ENCODE measurements around the gene CD300H.
A peak's percentile ranks its signal among the peaks of the same experiment; 100 is the strongest.

Gene CD300H

DNA sequence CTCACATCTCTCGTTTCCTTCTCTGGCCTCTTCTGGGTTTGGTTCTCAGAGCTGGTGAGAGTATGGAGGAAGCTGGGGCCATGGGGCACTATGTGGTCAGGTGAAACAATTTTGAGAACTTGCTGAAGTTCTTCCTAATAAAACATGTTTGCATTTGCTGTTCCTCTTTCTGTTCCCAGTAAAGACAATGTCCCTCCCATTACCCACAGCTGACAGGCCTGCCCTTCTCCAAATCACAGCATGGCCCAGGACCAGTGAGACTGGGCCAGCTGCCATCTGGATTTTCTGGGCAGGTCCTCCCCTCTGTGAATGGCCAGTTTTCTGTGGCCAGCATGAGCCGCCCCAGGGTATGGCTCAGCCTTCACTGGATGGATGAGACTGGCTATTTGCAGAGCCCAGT lies at the start of gene CD300H:
TSS of gene CD300H (minus strand) at position 113 of the 400 bp plus-strand sequence.
- DNase-seq (ENCODE audit: low spot score): no peak

DNA sequence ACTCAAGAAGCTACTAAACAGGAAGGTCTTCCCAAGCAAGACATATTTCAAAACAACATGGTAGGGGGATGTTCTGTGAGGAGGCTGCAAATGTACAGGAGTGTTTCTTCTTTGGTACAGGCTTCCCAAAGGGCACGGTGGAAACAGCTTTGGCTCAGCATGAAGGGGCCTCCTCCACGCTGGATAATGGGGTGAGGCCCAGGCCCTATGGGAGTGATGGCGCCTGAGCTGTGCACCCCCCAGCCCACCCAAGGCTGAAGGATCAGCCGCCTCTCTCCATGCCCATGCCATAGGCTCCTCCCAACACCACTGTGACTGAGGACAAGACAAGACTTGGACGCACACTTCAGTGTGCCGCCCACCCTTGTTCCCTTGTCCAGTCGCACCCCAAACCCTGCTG lies 49.4 kb upstream of the CD300H start:
- DNase-seq (ENCODE audit: low spot score): no peak

DNA sequence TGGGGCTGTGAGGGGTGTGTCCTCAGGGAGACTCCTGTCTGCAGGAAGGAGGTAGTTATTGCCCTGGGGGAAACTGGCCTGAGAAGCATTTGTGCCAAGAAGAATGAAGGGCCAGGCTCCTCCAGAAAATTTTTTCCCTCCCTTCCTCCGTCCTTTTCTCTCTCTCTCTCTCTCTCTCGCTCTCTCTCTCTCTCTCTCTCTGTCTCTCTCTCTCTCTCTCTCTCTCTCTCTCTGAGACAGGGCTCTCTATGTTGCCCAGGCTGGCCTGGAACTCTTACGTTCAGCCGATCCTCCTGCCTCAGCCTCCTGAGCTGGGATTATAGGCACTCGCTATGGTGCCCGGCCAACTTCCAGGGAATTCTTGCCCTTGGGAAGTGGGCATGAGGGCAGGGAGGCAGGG lies 44.7 kb upstream of the CD300H start:
- DNase-seq (ENCODE audit: low spot score): no peak

DNA sequence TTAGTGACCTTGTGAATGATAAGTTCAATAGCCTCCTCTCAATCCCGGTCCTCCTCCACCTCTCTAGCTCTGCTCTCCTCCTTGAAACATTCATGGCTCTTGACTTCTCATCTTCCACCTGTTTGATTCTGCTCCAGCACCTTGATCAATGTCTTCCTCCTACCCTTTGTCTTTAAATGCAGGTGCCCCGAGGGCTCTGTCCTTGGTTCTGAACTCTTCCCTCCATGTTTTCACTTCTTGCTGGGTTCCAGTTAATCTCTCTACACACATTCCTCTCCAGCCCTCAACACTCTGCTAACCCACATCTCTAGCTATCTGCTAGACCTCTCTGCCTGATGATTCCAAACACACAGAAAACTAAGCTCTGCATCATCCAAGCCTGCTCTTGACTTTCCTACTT lies 42.8 kb upstream of the CD300H start:
- no peak for DNase-seq (ENCODE audit: low spot score)

DNA sequence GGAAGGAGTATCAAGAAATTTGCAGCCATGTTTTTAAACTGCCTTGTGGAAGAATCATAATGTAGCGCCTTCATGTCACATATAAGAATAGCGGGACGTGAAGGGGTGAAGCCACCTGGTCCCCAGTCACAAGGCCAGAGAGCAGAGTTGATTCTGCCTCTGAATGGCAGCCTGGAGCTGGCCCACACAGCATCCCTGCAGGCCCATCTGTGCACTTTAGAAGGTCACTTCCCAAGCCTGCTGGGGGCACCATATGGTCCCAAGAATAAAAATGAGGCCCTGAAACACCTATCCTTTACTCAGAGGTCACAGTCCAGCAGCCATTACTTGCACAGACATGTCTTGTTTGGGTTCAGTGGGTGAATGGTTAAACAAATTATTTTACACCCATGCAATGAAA lies 41.2 kb upstream of the CD300H start:
- no peak for DNase-seq (ENCODE audit: low spot score)

DNA sequence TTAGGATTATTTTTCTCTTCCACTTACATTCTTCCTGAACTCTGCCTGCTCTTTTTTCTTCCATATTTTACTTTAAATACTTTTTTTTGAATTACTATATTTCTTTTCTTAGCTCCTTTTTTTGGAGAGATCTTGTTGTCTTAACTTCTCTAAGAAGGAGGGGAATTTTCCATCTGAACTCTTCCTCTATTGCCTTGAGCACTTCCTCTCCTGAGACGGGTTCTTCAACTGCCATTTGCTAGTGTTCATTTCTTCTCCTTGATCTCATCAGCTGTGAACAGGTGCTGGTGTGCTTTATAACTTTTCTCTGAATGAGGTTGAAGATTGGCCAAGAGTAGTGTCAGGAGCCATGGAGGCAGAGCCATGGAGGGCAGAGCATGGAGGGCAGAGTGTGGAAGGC lies 39.9 kb upstream of the CD300H start:
- DNase-seq (ENCODE audit: low spot score): no peak

DNA sequence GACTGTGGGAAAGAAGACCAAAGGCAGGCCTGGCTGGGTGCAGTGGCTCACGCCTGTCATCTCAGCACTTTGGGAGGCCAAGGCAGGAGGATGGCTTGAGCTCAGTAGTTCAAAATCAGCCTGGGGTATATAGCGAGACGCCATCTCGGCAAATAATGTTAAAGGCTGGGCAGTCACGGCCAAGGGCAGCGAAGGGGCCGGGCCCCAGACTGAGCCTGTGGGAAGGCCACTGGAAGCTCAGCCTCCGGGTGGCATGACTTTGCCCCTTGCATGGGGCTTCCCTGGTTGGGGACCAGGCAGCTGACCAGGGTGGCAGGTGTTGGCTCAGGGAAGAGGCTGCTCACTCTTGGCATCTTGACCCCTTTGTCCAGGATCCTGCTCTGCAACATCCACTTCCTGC lies 38.7 kb upstream of the CD300H start:
- DNase-seq (ENCODE audit: low spot score): no peak

DNA sequence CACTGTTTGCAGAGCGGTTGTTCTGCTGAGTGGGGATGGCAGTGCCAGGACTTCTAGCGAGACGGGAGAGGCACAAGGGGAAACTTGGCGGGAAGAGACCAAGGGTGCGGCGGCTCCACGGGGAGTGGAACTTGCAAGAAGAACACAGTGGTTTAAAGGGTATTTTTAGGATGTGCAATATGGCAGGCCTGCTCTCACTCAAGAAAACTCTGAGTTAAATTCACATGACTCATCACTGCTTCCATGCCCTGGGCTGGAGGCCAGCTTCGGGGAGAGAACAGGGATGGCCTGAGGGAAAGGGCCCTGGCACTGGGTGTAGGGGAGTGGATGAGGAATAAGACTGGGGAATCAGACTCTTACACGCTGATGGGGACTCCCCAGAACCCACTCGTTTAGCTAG lies 38.1 kb upstream of the CD300H start:
- DNase-seq (ENCODE audit: low spot score): peak; percentile 12

DNA sequence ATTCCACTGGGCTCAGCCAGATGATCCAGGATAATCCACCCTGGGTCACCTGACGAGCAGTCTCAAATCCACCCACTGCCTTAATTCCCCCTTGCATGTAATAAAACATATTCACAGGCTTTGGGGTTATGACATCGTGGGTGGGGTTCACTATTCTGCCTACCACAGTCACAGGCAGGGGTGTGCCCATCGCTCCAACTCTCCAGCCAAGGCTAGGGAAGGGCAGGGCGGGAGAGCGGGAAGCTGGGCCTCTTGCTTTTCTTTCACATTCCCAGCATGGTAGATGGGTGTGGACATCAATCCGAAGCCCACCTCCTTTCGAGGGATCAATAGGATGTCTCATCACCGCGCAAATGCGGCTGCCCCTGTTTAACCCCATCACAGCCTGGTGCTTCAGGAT lies 37.5 kb upstream of the CD300H start:
- DNase-seq (ENCODE audit: low spot score): no peak

DNA sequence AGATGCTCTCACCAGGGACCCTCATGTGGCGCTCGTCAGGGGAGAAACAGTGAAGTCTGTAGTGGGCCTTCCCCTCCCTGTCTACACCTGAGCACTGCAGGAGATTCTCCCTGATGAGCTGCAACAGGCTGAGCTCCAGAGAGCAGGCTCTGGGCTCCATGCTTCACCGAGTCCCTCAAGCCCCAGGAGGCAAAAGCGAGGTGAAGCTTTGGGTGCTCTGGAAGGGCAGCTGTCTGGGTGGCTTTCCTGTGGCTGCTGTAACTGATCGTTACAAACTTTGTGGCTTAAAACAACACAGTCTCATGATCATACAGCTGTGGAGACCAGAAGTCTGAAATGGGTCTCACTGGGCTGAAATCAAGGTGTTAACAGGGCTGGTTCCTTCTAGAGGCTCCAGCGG lies 36.9 kb upstream of the CD300H start:
- no peak for DNase-seq (ENCODE audit: low spot score)

DNA sequence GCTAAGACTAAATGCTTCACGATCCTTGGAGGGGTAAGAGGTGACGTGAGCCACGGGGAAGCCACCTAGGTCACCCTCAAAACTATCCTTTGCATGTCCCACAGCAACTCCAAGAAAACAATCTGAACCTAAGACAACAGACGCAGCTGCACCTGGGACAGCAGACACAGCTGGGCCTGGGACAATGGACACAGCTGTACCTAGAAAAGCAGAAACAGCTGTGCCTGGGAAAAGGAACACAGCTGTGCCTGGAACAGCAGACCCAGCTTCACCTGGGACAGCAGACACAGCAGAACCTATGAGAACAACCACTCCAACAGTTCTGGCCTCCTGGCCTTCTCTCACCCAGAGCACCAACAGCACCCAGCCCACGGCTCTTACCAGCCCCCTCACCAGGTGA lies 36.4 kb upstream of the CD300H start:
- DNase-seq (ENCODE audit: low spot score): no peak

DNA sequence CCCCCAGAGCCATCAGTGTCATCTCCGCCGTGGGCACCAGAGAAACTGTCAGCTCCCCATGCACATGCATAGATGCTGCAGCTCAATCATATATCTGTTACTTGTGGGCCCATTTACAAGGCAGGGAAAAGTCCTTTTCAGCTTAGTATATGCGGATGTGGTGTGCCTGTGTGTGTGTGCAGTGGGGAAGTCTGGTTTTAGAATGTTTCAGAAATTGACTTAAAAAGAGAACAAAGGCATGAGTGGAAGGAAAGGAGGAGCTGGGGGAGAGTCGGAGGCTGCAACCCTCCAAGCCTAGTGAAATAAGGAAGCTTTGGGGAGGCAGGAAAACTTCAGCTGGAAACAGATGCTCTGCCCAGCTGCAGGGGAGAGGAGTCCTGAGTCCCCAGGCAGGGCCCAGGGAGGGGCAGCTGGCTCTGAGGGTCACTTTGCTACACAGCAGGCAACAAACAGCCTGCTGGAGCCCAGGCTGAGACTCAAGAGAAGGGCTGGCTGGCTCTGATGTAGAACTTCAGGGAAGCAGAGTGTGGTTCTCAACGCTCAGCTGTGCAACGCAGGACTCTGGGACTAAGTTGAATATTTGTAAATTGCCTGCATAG lies 35.8 kb upstream of the CD300H start:
- DNase-seq (ENCODE audit: low spot score): no peak

DNA sequence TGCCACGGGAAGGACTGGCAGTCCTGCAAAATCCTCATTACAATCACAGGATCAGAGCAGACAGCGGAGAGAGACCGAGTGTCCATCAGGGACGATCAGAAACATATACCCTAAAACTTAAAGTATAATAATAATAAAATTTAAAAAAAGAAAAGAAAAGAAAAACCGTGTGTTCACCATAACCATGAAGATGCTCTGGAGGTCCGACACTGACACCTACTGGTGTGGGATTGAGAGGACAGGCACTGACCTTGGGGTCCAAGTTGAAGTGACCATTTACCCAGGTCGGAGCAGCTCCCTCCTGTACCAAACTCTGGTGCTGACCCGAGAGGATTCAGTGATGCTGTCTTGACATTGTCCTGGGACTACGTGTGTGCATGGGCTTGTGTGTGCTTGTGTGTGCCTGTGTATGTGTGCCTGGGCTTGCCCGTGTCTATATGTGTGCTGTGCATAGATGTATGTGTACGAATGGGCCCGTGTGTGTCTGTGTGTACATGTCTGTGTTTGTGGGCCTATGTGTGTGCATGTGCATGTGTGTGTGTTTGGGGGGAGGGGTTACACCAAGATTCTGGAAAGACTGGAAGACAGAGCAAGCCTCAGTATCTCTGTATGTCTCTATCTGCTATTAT lies 34.7 kb upstream of the CD300H start:
- DNase-seq (ENCODE audit: low spot score): peak; percentile 41

DNA sequence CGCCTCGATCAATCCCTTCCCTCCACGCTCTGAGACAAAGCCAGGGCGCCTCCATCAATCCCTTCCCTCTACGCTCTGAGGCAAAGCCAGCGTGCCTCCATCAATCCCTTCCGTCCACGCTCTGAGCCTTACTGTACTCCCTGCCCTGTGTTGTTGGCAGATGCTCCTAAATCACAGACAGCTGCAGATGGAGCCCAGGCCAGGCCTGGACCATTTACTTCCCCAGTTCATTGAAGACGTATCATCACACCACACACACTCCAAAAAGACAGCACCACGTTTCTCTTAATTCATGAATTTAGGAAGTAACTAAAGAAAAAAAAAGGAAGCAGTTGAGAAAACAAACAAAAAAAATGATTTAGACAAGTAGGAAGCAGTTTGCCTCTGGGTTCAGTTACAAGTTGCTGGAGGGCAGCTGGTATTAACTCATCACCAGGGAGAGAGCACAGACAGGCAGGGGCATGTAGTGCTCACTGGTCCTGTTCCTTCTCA lies 32.2 kb upstream of the CD300H start:
- no peak for DNase-seq (ENCODE audit: low spot score)

DNA sequence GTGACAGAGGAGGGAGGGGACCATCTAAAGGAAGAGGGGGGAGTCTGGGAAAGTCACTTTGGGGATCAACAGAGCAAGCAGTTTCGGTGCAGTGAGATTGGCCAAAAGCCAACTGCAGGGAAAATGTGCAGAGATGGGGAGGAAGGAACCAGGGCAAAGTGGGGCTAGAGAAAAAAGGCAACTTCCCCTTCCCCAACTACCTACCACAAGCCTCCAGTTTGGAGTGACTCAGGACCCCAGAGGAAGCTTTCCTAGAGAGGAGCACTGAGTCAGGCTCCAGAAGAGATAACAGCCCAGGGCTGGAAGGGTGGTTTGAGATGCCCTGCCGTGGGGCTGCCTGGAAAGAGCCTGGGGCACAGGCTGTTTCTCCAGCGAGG lies 31.7 kb upstream of the CD300H start:
- DNase-seq (ENCODE audit: low spot score): no peak

DNA sequence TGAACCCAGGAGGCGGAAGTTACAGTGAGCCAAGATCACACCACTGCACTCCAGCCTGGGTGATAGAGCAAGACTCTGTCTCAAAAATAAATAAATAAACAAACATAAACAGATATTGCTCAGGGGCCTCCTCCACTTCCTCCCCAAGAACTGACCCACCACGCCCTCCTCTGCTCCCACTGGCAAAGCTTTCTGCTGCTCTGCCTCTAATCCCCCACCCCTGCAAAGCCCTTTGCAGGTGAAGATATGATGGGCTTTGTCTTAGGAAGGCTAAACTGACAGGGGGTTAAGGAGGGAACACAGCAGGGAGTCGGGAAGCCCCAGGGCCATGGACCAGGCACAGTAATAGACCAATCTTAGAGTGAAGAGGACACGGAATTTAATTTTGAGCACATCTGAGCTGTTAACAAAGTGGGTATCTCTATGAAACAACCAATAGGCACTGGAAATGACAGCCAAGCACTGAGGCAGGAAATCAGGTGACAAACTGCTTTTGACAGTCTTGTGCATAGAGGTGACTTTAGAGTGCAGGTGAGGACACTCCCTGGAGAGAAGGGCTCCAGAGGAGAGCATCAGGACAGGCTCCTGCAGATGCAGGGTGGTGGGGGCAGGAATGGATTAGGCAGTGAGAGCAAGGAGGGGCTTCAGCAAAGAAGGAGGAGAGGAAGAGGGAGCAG lies 31.2 kb upstream of the CD300H start:
- no peak for DNase-seq (ENCODE audit: low spot score)

DNA sequence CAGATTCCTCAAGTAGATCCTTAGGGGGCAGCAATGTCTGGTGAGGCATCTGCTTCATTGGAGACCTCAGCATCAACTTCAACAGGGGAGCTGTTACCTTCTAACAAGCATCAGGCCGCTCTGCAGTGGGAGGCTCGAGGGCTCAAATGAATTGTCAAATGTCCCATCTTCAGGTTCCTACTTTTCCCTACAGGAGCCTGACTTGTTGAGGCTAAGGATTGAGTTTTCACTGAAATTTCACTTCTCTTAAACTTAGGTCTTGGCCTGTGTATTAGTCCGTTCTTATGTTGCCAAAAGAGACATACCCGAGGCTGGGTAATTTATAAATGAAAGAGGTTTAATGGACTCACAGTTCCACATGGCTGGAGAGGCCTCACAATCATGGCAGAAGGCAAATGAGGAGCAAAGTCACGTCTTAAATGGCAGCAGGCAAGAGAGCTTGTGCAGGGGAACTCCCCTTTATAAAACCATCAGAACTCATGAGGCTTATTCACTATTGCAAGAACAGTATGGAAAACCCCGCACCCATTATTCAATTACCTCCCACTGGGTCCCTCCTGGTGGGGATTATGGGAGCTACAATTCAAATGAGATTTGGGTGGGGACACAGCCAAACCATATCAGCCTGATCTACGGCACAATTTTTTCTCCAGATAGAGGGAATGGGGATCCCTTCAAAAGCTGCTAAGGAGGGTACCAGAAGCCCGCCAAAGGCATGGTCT lies 29.9 kb upstream of the CD300H start:
- no peak for DNase-seq (ENCODE audit: low spot score)

DNA sequence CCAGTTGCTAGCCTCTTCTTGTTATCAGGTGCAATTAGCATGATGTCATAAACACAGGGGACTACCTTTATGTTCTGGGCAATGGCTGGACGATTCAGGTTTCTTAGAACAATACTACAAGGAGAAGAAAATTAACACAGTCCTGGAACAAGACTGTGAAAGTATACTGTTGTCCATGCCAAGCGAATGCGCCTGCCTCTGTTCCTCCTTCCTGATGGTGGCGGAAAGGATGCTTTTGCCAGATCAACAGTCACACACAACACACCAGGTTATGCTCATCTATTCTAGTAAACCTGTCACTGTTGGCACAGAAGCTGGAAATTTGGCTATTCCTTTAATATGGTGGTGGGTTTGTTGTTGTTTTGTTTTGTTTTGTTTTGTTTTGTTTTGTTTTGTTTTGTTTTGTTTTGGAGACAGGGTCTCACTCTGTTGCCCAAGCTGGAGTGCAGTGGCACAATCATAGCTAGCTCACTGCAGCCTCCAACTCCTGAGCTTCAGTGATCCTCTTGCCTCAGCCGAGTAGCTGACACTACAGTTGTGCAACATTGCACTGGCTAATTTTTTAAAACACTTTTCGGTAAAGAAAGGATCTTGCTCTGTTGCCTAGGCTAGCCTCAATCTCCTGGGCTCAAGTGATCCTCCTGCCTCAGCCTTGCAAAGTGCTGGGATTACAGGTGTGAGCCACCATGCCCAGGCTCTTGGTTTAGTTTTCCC lies 27.9 kb upstream of the CD300H start:
- no peak for DNase-seq (ENCODE audit: low spot score)

DNA sequence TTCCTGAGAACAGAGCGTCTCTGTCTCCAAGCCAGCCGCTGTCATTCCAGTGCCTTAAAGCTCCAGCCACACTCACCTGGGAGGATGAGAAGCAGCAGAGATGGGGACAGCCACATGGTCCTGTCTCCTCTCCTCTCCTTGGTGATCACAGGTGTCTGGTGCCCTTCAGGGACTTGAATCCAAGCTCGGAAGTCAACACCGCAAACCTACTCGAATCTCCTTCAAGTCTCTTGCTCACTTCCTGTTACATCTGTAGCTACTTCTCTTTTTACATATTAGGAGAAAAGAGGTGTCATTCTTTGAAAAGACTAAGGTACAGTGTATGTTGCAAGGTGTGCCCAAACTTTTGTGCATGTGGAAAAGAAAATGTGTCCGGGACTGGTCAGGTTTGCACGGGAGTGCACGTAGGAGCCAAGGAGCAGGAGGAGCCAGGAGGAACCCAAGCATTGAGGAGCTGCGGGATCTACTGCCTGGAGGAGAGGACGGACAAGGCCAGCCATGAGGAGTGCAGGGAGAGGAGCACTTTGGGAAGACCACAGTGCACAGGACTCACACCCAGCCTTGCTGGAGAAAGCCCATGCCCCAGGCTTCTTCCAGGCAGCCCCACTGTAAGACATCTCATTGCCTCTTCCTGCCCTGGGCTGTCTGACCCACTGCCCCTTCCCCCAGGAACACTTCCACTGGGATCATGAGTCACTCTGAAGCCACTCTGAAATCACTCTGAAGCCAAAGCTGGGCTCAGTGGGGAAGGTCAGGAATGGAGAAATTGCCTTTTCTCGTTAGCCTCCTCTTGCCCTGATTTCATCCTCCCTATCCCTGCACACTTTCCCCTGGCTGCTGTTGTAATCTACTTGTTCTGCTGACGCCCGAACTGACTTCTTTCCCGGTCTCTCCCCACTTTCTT lies 25.0 kb upstream of the CD300H start, which contains the start of gene CD300LD:
TSS of gene CD300LD (minus strand) at position 197 of the 904 bp plus-strand sequence. CDS start at position 116, 81 bp downstream.
- no peak for DNase-seq (ENCODE audit: low spot score)

DNA sequence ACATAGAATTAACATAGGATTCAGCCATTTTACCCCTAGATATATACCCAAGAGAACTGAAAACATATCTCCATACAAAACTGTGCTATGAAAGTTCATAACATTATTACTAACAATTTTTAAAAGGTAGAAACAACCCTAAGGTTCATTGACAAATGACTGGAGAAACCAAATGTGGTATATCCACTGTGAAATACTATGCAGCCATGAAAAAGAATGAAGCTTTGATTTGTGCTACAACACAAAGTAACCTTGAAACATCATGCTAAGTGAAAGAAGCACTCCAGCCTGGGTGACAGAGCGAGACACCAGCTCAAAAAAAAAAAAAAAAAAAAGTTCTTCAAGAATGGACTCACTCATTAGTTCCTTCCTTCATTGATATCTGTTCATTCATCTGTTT lies 24.2 kb upstream of the CD300H start:
- no peak for DNase-seq (ENCODE audit: low spot score)

DNA sequence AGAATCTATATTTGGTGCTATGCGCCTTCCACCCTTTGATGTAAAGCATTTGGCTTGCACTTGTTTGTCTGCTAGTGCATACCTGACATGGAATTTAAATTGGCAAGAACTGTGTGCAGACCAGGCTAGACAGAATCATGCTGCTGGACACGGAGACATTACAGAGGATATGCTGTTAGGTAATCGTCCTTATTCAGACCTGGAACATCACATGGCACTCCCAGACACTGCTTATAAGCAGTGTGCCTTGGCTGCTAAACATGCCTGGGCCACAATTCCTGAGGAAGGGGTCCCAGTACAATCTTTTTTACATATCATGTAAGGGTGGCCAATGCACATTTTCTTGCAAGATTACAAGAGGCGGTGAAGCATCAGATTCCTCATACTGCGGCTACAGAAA lies 18.4 kb upstream of the CD300H start:
- no peak for DNase-seq (ENCODE audit: low spot score)
